AG09309 (cell line): ENCODE measurements around the gene CHEK1.

Experiments used
- DNase-seq: peaks from one replicate; pipeline ENCODE4 v3.0.0-alpha.2; 2010; ENCODE audit warnings: low read depth
- H3K4me3 ChIP-seq: 2 replicates; pipeline ENCODE4 v1.5.1; 2011; ENCODE audit warnings: mild to moderate bottlenecking, low read depth, low read length, moderate library complexity; ENCODE audit not compliant: control insufficient read depth
- CTCF ChIP-seq: IDR thresholded peaks from 2 replicates; pipeline ENCODE4 v1.5.1; 2011; ENCODE audit warnings: mild to moderate bottlenecking, low read depth, low read length, inconsistent platforms; ENCODE audit not compliant: insufficient read depth, control insufficient read depth; ENCODE audit errors: missing control alignments

The CHEK1 gene

GRCh38 chr11:125688066-125688465 is 63.1 kb downstream of the CHEK1 start:
- no peak for DNase-seq
- no peak for TF ChIP-seq CTCF
- no peak overlapping the region for H3K4me3 ChIP-seq

- no peak for TF ChIP-seq CTCF
- no peak for DNase-seq
- no peak overlapping the region for H3K4me3 ChIP-seq
Observed at GRCh38 chr11:125688632-125689031, 63.7 kb downstream of the CHEK1 start.

- no peak for TF ChIP-seq CTCF
- DNase-seq = no peak
Observed at GRCh38 chr11:125689274-125689859, 64.4 kb downstream of the CHEK1 start.

GRCh38 chr11:125690006-125690405 is 65.0 kb downstream of the CHEK1 start:
- TF ChIP-seq CTCF = no peak
- no peak overlapping the region for H3K4me3 ChIP-seq
- no peak for DNase-seq

More at GRCh38 chr11:125689274-125689859, 64.4 kb downstream of the CHEK1 start:
- H3K4me3 ChIP-seq = no peak overlapping the region

GRCh38 chr11:125692887-125693286 is 67.9 kb downstream of the CHEK1 start:
- TF ChIP-seq CTCF = no peak
- no peak overlapping the region for H3K4me3 ChIP-seq
- no peak for DNase-seq

GRCh38 chr11:125694951-125695350 is 70.0 kb downstream of the CHEK1 start:
- H3K4me3 ChIP-seq = no peak overlapping the region
- DNase-seq = no peak

More at GRCh38 chr11:125694951-125695350, 70.0 kb downstream of the CHEK1 start:
- no peak for TF ChIP-seq CTCF
